Mononuclear cell (primary cell): ENCODE results near the gene DSE. TPM values are rescaled to one million over a fixed set of nuclear protein-coding genes. Genes with fewer than 3 reads are reported as not detected.

Experiments
- H3K27me3 ChIP-seq: 2 replicates; pipeline ENCODE4 v1.6.0; 2011; ENCODE audit warnings: low read length, control low read depth; ENCODE audit not compliant: insufficient read depth
- H3K4me1 ChIP-seq: 2 replicates; pipeline ENCODE4 v1.5.1; 2011; ENCODE audit warnings: mild to moderate bottlenecking, low read length, control low read depth; ENCODE audit not compliant: insufficient read depth
- H3K4me3 ChIP-seq: 2 replicates; pipeline ENCODE4 v1.5.1; 2011; ENCODE audit warnings: mild to moderate bottlenecking, low read length, moderate library complexity
- H3K9me3 ChIP-seq: 2 replicates; pipeline ENCODE4 v1.5.1; 2011; ENCODE audit warnings: low read depth, mild to moderate bottlenecking, control low read depth, low read length
- total RNA-seq: library from RNA; depleted of rRNA; stranded (reverse); fragments of >200 nt; gene quantifications from one replicate; pipeline ENCODE4 v1.2.3, GENCODE V29; 2012

DSE gene
- total RNA-seq, 1 donor = 98.8 TPM

GRCh38 chr6:116405138-116405537 lies 34.4 kb downstream of the DSE start:
- Histone ChIP-seq H3K27me3 (no peaks in the 10 kb centered on the region), H3K9me3 (no peaks in the 10 kb centered on the region), H3K4me3 (no peak overlapping the region), H3K4me1 (peaks cover 43% of the 10 kb centered on the region)

- no peaks in the 10 kb centered on the region for H3K9me3 ChIP-seq
- peaks cover 50% of the 10 kb centered on the region for H3K4me1 ChIP-seq
- no peak overlapping the region for H3K4me3 ChIP-seq
Observed at GRCh38 chr6:116405652-116406356, 35.1 kb downstream of the DSE start.

GRCh38 chr6:116406678-116407345 lies 36.1 kb downstream of the DSE start:
- Histone ChIP-seq H3K27me3 (no peaks in the 10 kb centered on the region), H3K9me3 (no peaks in the 10 kb centered on the region), H3K4me3 (no peak overlapping the region), H3K4me1 (peaks cover 56% of the 10 kb centered on the region)

More at GRCh38 chr6:116405652-116406356, 35.1 kb downstream of the DSE start:
- no peaks in the 10 kb centered on the region for H3K27me3 ChIP-seq

- Histone ChIP-seq H3K27me3 (no peaks in the 10 kb centered on the region), H3K4me3 (no peak overlapping the region), H3K9me3 (no peaks in the 10 kb centered on the region), H3K4me1 (peaks cover 64% of the 10 kb centered on the region)
Observed at GRCh38 chr6:116408491-116408890, 37.7 kb downstream of the DSE start.

- Histone ChIP-seq H3K4me3 (no peak overlapping the region), H3K27me3 (no peaks in the 10 kb centered on the region), H3K9me3 (no peaks in the 10 kb centered on the region), H3K4me1 (peaks cover 57% of the 10 kb centered on the region)
Observed at GRCh38 chr6:116409756-116410155, 39.0 kb downstream of the DSE start.

GRCh38 chr6:116411284-116411623 lies 40.5 kb downstream of the DSE start:
- H3K9me3 ChIP-seq = no peaks in the 10 kb centered on the region
- H3K4me1 ChIP-seq = peaks cover 44% of the 10 kb centered on the region
- H3K27me3 ChIP-seq = no peaks in the 10 kb centered on the region
- no peak overlapping the region for H3K4me3 ChIP-seq

GRCh38 chr6:116412270-116412669 lies 41.5 kb downstream of the DSE start:
- H3K4me1 ChIP-seq = peaks cover 37% of the 10 kb centered on the region
- H3K27me3 ChIP-seq = no peaks in the 10 kb centered on the region
- H3K4me3 ChIP-seq = no peak overlapping the region
- no peaks in the 10 kb centered on the region for H3K9me3 ChIP-seq

GRCh38 chr6:116413357-116413756 lies 42.6 kb downstream of the DSE start:
- H3K9me3 ChIP-seq = no peaks in the 10 kb centered on the region
- H3K27me3 ChIP-seq = no peaks in the 10 kb centered on the region
- H3K4me3 ChIP-seq = no peak overlapping the region
- H3K4me1 ChIP-seq = peaks cover 37% of the 10 kb centered on the region

- Histone ChIP-seq H3K4me1 (peaks cover 3% of the 10 kb centered on the region), H3K4me3 (no peak overlapping the region), H3K27me3 (no peaks in the 10 kb centered on the region), H3K9me3 (no peaks in the 10 kb centered on the region)
Observed at GRCh38 chr6:116417661-116418060, 46.9 kb downstream of the DSE start.

GRCh38 chr6:116419069-116419786 lies 48.5 kb downstream of the DSE start:
- Histone ChIP-seq H3K9me3 (no peaks in the 10 kb centered on the region), H3K27me3 (no peaks in the 10 kb centered on the region), H3K4me1 (no peaks in the 10 kb centered on the region), H3K4me3 (no peak overlapping the region)

- H3K9me3 ChIP-seq = no peaks in the 10 kb centered on the region
- H3K4me3 ChIP-seq = no peak overlapping the region
- H3K27me3 ChIP-seq = no peaks in the 10 kb centered on the region
- H3K4me1 ChIP-seq = peaks cover 3% of the 10 kb centered on the region
Observed at GRCh38 chr6:116420341-116420740, 49.6 kb downstream of the DSE start.

GRCh38 chr6:116422238-116422637 lies 51.5 kb downstream of the DSE start:
- Histone ChIP-seq H3K4me3 (no peak overlapping the region), H3K9me3 (no peaks in the 10 kb centered on the region), H3K27me3 (no peaks in the 10 kb centered on the region), H3K4me1 (peaks cover 3% of the 10 kb centered on the region)

GRCh38 chr6:116424001-116424400 lies 53.3 kb downstream of the DSE start:
- no peaks in the 10 kb centered on the region for H3K27me3 ChIP-seq
- H3K4me1 ChIP-seq = peaks cover 3% of the 10 kb centered on the region
- H3K9me3 ChIP-seq = no peaks in the 10 kb centered on the region
- no peak overlapping the region for H3K4me3 ChIP-seq

GRCh38 chr6:116426551-116426950 lies 55.8 kb downstream of the DSE start:
- Histone ChIP-seq H3K4me3 (no peak overlapping the region), H3K4me1 (peaks cover 3% of the 10 kb centered on the region), H3K9me3 (no peaks in the 10 kb centered on the region), H3K27me3 (no peaks in the 10 kb centered on the region)

GRCh38 chr6:116429111-116429510 lies 58.4 kb downstream of the DSE start:
- H3K27me3 ChIP-seq = no peaks in the 10 kb centered on the region
- H3K4me3 ChIP-seq = no peak overlapping the region
- peaks cover 3% of the 10 kb centered on the region for H3K4me1 ChIP-seq
- H3K9me3 ChIP-seq = no peaks in the 10 kb centered on the region
